ENCODE results near the gene GARS1.

GARS1 gene

GRCh38 chr7:30553141-30553540, 41.5 kb upstream of the GARS1 start:
- no peak overlapping the region for H3K27ac ChIP-seq
- TF ChIP-seq CTCF (conservative IDR thresholded peaks at IDR 0.05) = no peak

GRCh38 chr7:30553546-30553945, 41.1 kb upstream of the GARS1 start:
- no peak for TF ChIP-seq CTCF (conservative IDR thresholded peaks at IDR 0.05)

GRCh38 chr7:30555525-30555924, 39.2 kb upstream of the GARS1 start:
- no peak overlapping the region for H3K27ac ChIP-seq
- TF ChIP-seq CTCF (conservative IDR thresholded peaks at IDR 0.05) = no peak

More at GRCh38 chr7:30553546-30553945, 41.1 kb upstream of the GARS1 start:
- no peak overlapping the region for H3K27ac ChIP-seq

GRCh38 chr7:30556840-30557239, 37.8 kb upstream of the GARS1 start:
- no peak for TF ChIP-seq CTCF (conservative IDR thresholded peaks at IDR 0.05)
- H3K27ac ChIP-seq = peak overlapping the region; percentile 3; the same call in 1 of the 2 replicates

GRCh38 chr7:30557245-30557644, 37.4 kb upstream of the GARS1 start:
- H3K27ac ChIP-seq = peak overlapping the region; percentile 3; the same call in 1 of the 2 replicates
- no peak for TF ChIP-seq CTCF (conservative IDR thresholded peaks at IDR 0.05)

- TF ChIP-seq CTCF (conservative IDR thresholded peaks at IDR 0.05) = no peak
Measured at GRCh38 chr7:30559611-30560010, 35.1 kb upstream of the GARS1 start.

GRCh38 chr7:30561389-30561788, 33.3 kb upstream of the GARS1 start:
- H3K27ac ChIP-seq = no peak overlapping the region
- no peak for TF ChIP-seq CTCF (conservative IDR thresholded peaks at IDR 0.05)

More at GRCh38 chr7:30559611-30560010, 35.1 kb upstream of the GARS1 start:
- no peak overlapping the region for H3K27ac ChIP-seq

Data from VCaP (cell line).